Measurements from ENCODE around the gene NCAPG2.

Gene NCAPG2

GRCh38 chr7:158620418-158620817 lies 84.2 kb downstream of the NCAPG2 start:
- DNase-seq: no peak

GRCh38 chr7:158618745-158619140 lies 85.9 kb downstream of the NCAPG2 start:
- DNase-seq: no peak

- no peak for DNase-seq
Measured at GRCh38 chr7:158617737-158618128, 86.9 kb downstream of the NCAPG2 start.

DNA sequence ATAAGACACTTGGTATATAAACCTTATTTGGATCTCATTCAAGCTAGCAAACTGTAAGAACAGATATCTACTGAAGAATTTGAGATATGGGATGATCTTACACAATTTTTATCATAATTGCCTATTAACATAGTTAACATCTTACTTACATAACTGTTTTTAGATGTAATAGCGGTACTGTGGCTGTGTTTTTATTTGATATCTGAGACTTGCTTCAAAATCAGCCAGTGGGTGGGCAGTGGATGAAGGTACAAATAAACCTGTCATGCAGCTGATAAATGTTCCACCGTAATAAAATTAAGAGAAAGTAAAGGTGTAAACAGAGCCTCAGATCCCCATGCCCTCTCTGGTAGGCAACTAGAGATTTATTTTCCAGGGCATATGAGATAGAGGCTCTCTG lies 88.6 kb downstream of the NCAPG2 start:
- no peak for DNase-seq

GRCh38 chr7:158614700-158615099 lies 89.9 kb downstream of the NCAPG2 start:
- DNase-seq: no peak

GRCh38 chr7:158613481-158613880 lies 91.1 kb downstream of the NCAPG2 start:
- DNase-seq: no peak

DNA sequence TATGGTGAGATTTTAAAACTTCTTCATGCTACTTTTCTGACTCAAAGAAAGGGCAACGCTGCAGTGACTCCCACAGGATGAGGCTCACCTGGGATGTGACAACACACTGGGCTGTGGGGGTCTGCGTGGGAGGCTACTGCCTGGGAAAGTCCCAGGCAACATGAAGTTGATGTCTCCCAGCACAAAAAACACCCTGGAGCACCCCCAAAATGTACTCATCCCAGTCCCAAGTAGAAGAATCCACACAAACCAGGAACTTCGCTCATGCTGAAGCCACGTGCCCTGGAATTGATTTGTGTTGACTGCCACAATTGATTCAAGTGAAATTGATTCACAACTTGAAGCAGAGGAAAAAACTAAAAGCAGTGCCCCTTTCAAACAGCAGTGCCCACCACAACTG lies 92.1 kb downstream of the NCAPG2 start:
- no peak for DNase-seq

- no peak for DNase-seq
Measured at GRCh38 chr7:158611541-158611940, 93.1 kb downstream of the NCAPG2 start.

DNA sequence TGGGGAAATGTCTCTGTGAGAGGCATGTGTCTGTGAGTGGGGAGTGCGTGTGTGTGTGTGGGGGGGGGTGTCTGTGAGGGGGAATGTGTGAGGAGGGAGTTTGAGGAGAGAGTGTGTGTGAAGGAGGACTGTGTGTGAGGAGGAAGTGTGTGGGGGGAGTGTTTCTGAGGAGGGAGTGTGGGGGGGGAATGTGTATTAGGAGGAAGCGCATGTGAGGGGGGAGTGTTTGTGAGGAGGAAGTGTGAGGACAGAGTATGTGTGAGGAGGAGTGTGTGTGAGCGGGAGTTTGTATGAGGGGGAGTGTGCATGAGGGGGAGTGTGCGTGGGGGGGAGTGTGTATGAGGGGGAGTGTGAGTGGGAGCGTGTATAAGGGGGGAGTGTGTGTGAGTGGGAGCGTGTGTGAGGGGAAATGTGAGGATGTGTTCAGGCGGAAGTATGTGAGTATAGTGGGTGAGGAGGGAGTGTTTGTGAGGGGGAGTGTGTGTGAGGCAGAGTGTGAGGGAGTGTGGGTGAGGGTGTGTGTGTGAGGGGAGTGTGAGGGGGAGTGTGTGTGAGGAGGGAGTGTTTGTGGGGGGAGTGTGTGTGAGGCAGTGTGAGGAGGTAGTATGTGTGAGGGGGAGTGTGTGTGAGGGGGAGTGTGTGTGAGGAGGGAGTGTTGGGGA lies 95.2 kb downstream of the NCAPG2 start:
- DNase-seq: no peak

DNA sequence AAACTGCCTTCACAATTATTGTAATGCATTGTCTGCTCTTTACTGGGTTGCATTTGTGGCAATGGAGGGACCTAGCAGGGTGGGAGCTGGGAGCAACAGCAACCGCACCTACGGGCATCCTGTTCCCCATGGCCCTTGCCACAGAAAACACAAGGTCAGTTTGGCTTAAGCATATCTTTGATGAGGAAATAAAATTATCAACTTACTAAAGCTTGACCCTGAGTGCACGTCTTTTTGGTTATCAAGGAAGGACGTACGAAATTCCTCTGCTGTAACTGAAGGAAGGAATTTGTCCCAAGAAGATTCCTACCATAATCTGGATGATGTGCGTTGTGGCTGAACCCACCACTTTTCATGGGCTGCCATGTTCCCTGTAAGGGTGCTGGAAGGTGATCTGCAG lies 97.0 kb downstream of the NCAPG2 start:
- DNase-seq: no peak

DNA sequence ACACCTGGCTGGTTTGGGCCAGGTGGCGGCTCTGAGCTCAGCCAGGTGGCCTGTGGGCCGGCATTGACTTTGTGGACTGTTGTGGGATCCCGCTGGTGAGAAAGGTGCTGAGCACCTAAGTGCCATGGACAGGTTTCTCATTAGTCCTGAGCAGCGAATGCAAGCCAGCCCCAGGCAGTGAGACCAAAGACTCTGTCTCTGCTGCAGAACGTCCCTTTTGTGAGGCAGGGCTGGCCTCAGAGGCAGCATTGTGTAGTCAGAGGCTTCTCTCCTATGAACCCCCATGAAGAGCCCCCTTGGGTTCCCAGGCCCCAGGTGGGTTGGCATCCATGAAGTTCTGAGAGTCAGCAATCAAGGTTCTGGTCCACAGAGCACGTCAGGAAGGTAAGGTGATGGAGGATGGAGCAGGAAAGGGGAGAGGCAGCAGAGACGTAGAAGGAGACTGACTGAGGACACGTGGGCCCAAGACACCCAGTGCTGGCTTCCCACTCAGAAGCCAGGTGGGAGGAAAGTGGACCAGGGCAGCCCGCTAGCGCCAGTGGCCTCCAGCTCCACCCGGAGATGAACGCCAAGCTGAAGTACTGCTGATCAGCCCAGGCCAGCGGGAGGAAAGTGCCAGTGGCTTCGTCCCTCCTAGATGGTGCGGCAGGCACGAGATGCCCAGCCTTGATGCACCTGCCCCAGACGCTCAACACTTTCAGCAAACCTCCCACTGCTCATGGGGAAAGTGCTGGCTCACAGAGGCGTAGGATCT lies 97.8 kb downstream of the NCAPG2 start:
- DNase-seq: no peak

GRCh38 chr7:158606129-158606528 lies 98.5 kb downstream of the NCAPG2 start:
- no peak for DNase-seq

DNA sequence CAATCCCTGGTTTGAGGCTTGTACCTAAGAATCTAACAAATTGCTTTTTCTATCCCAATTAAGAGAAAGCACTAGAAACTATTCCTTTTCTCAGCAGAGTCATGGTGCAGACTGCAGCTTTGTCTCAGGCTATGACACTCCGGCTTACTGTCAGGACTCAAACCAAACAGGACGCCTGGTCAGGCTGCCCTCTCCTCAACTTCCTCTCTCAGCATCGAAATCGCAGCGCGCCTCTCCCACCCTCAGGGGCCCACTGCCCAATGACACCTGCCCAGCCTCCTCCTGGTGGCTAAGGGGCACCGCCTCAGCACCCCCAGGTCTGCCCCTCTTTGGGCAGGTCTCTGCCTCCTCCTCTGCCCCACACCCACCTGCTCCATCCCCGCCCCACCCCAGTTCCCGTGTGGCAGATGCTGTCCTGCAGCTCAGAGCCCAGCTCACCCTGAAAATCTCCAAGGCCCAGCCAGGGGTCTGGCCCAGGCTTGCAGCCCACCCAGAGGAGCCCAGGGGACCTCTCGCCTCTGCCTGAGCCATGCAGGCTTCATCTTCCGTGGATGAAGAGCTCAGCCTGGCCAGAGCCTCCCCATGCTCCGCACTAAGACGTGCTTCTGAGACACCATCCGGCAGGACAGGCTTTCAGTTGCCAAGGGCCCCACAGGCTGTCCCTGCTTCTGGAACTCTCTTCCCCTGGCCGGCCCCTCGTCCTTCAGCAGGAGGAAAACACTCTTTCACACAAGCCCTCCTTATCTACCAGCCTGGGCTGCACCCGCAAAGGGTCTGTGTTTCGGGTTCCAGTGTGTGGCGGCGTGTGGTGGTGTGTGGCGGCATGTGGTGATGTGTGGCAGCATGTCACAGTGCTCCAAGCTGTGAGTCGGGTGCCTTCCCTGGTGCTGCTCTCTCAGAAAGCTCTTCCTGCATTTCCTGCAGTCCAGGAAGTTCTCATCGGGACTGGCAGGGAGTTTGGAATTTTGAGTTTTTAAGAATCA lies 100.5 kb downstream of the NCAPG2 start:
- DNase-seq: no peak

GRCh38 chr7:158602905-158603772 lies 101.5 kb downstream of the NCAPG2 start:
- no peak for DNase-seq

- no peak for DNase-seq
Measured at GRCh38 chr7:158602041-158602440, 102.6 kb downstream of the NCAPG2 start.

DNA sequence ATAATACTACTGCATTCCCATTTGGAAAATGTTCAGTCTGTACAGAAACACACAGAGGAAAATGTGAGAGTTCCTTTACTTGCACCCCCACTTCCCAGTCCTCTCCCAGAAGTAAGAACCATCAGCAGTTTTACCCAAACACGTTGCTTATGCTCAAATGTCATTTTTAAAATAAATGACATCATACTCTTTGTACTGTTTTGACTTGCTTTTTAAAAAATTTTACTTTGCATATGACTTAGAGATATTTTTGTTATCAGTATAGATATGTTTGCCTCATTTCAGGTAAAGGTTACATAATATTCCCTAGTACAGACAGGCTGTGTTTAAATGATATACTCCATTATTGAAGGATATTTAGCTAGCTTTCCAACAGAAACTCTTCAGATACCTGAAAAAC lies 103.5 kb downstream of the NCAPG2 start:
- no peak for DNase-seq

GRCh38 chr7:158596745-158597144 lies 107.9 kb downstream of the NCAPG2 start:
- DNase-seq: no peak

- DNase-seq: no peak
Measured at GRCh38 chr7:158596309-158596708, 108.3 kb downstream of the NCAPG2 start.

- no peak for DNase-seq
Measured at GRCh38 chr7:158595068-158595467, 109.5 kb downstream of the NCAPG2 start.

GRCh38 chr7:158592541-158592940 lies 112.1 kb downstream of the NCAPG2 start:
- no peak for DNase-seq

GRCh38 chr7:158591944-158592343 lies 112.7 kb downstream of the NCAPG2 start:
- DNase-seq: no peak

- DNase-seq: no peak
Measured at GRCh38 chr7:158590181-158590530, 114.4 kb downstream of the NCAPG2 start.

DNA sequence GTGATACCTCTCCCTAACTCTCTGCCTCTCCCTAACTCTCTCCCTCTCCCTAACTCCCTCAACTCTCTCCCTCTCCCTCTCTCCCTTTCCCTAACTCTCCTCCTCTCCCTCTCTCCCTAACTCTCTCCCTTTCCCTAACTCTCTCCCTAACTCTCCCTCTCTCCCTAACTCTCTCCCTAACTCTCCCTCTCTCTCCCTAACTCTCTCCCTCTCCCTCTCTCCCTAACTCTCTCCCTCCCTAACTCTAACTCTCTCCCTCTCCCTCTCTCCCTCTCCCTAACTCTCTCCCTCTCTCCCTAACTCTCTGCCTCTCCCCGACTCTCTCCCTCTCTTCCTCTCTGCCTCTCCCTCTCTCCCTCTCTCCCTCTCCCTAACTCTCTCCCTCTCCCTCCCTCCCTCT lies 115.0 kb downstream of the NCAPG2 start:
- DNase-seq: no peak
